Chondrocyte (in vitro differentiated cells): ENCODE results near the gene ZNRF2. TPM values are rescaled to one million over a fixed set of nuclear protein-coding genes. Genes with fewer than 3 reads are reported as not detected.

Experiments
- DNase-seq: peaks from one replicate; pipeline ENCODE4 v3.0.0; 2021; ENCODE audit warnings: mixed read lengths, low spot score
- H3K27ac Mint-ChIP-seq: one replicate; pipeline ENCODE4 v1.8.0; 2021; ENCODE audit warnings: mild to moderate bottlenecking, moderate library complexity, mixed read lengths; ENCODE audit not compliant: unreplicated experiment
- H3K27me3 Mint-ChIP-seq: 2 replicates; pipeline ENCODE4 v1.8.0; 2021; ENCODE audit warnings: low read depth, mixed read lengths
- H3K36me3 Mint-ChIP-seq: 2 replicates; pipeline ENCODE4 v1.8.0; 2021; ENCODE audit warnings: low read depth, mixed read lengths
- H3K4me1 Mint-ChIP-seq: 2 replicates; pipeline ENCODE4 v1.8.0; 2021; ENCODE audit warnings: low read depth, mild to moderate bottlenecking, mixed read lengths
- H3K4me3 Mint-ChIP-seq: one replicate; pipeline ENCODE4 v1.8.0; 2021; ENCODE audit warnings: mild to moderate bottlenecking, moderate library complexity, mixed read lengths; ENCODE audit not compliant: unreplicated experiment
- H3K9me3 Mint-ChIP-seq: 2 replicates; pipeline ENCODE4 v1.8.0; 2021; ENCODE audit warnings: low read depth, mixed read lengths
- total RNA-seq: library from RNA; stranded (reverse); gene quantifications from 3 replicates; pipeline ENCODE4 v1.2.1, GENCODE V29; 2021
- TF ChIP-seq, protein P1 (sequence below): fragments of 200-600 bp; sonication (generic); IDR thresholded peaks from 2 replicates; pipeline ENCODE4 v1.5.0; 2021; ENCODE audit warnings: antibody characterized with exemption, mild to moderate bottlenecking, moderate library complexity

ZNRF2 gene
- total RNA-seq, 1 donor from 2014 or later, result 5.3 TPM

- no peak for DNase-seq
- Mint-ChIP-seq H3K4me1 (peaks cover 22% of the 10 kb centered on the region), H3K27me3 (peaks cover 10% of the 10 kb centered on the region), H3K27ac (no peak overlapping the region), H3K36me3 (peaks cover 4% of the 10 kb centered on the region), H3K4me3 (no peak overlapping the region), H3K9me3 (no peaks in the 10 kb centered on the region)
- TF ChIP-seq, protein P1, sequence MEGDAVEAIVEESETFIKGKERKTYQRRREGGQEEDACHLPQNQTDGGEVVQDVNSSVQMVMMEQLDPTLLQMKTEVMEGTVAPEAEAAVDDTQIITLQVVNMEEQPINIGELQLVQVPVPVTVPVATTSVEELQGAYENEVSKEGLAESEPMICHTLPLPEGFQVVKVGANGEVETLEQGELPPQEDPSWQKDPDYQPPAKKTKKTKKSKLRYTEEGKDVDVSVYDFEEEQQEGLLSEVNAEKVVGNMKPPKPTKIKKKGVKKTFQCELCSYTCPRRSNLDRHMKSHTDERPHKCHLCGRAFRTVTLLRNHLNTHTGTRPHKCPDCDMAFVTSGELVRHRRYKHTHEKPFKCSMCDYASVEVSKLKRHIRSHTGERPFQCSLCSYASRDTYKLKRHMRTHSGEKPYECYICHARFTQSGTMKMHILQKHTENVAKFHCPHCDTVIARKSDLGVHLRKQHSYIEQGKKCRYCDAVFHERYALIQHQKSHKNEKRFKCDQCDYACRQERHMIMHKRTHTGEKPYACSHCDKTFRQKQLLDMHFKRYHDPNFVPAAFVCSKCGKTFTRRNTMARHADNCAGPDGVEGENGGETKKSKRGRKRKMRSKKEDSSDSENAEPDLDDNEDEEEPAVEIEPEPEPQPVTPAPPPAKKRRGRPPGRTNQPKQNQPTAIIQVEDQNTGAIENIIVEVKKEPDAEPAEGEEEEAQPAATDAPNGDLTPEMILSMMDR, result no peak
Observed at GRCh38 chr7:30241767-30242166, 42.6 kb upstream of the ZNRF2 start.

- Mint-ChIP-seq H3K36me3 (peaks cover 4% of the 10 kb centered on the region), H3K4me3 (no peak overlapping the region), H3K4me1 (peaks cover 22% of the 10 kb centered on the region), H3K9me3 (no peaks in the 10 kb centered on the region), H3K27me3 (peaks cover 13% of the 10 kb centered on the region), H3K27ac (no peak overlapping the region)
- DNase-seq, result no peak
- TF ChIP-seq, protein P1, result no peak
Observed at GRCh38 chr7:30244340-30244739, 40.1 kb upstream of the ZNRF2 start.

- no peaks in the 10 kb centered on the region for H3K9me3 Mint-ChIP-seq
- no peak for DNase-seq
- no peak overlapping the region for H3K4me3 Mint-ChIP-seq
- H3K36me3 Mint-ChIP-seq, result peaks cover 4% of the 10 kb centered on the region
- H3K4me1 Mint-ChIP-seq, result peaks cover 13% of the 10 kb centered on the region
- TF ChIP-seq, protein P1, result no peak
- H3K27ac Mint-ChIP-seq, result no peak overlapping the region
- peaks cover 13% of the 10 kb centered on the region for H3K27me3 Mint-ChIP-seq
Observed at GRCh38 chr7:30245913-30246312, 38.5 kb upstream of the ZNRF2 start.

GRCh38 chr7:30246392-30246791 is 38.0 kb upstream of the ZNRF2 start:
- TF ChIP-seq, protein P1, result no peak
- peaks cover 13% of the 10 kb centered on the region for H3K4me1 Mint-ChIP-seq
- no peak overlapping the region for H3K27ac Mint-ChIP-seq
- H3K9me3 Mint-ChIP-seq, result no peaks in the 10 kb centered on the region
- peaks cover 13% of the 10 kb centered on the region for H3K27me3 Mint-ChIP-seq
- DNase-seq, result no peak
- peaks cover 4% of the 10 kb centered on the region for H3K36me3 Mint-ChIP-seq
- no peak overlapping the region for H3K4me3 Mint-ChIP-seq

DNA sequence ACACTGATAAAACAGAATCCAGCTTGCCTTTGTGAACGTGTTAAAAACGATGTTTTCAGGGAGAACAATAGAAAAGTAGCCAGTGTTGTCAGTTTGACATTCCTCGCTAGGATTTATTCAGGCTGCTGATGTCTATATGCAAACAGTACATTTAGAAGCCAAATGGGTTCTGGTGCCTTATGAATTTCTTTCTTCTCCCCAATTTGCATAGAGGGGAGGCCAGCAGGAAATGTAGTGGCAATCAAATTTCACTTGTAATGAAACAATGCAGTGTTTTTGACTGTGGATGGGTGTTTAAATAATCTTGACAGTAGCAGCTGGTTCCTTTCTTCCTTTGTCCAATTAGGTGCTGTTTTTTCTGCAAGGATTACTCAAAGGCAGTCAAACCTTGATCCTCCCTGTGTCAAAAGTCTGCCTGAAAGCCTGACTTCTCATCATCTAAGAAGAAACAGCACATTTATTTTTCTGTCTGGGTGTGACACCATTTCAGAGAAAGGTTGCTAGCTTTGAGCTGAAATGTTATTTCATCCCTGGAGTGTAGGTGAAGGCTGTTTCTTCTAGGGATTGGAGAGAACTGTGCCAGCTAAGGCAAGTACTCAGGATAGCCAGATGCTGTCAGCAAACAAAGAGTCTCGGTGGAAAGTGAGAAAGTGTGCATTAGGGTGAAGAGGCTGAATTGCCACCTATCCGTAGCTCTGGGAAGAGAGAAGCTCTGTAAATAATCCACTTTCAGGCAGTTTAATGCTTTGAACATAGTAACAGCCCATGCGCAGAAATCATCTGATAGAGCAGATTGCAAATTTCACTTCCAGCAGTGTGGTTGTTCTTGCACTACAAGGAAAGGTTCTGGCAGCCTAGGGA is 36.6 kb upstream of the ZNRF2 start:
- no peak for DNase-seq
- TF ChIP-seq, protein P1, result no peak
- H3K9me3 Mint-ChIP-seq, result no peaks in the 10 kb centered on the region
- peaks cover 20% of the 10 kb centered on the region for H3K4me1 Mint-ChIP-seq
- no peak overlapping the region for H3K4me3 Mint-ChIP-seq
- no peak overlapping the region for H3K27ac Mint-ChIP-seq
- no peaks in the 10 kb centered on the region for H3K36me3 Mint-ChIP-seq
- peaks cover 13% of the 10 kb centered on the region for H3K27me3 Mint-ChIP-seq
